Measurements from ENCODE around the gene NDC1. TPM values are rescaled to one million over a fixed set of nuclear protein-coding genes. Genes with fewer than 3 reads are reported as not detected.

The NDC1 gene
- total and polyA plus RNA-seq, 12 donors, result 2.0 to 8.0 (median 5.7) TPM

DNA sequence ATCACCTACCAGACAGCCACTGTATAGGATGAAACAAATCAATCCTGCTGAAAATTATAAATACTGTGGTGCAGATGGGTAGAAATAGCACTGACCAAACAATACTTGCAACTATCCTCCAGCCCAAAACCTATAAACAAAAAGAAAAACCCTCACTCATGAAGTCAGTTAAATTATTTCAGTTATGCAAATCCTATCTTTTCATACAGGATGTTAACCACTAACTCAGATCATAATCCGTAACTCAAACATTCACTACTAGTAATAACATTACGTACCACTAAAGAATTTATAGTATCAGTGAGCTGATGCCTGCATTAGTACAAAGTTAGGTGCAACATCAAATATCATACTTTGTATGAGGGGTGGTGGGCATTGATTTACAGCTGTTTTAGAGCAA lies 2.6 kb downstream of the NDC1 start:
- Histone ChIP-seq H3K9me3 (no peaks in the 10 kb centered on the region), H3K4me1 (peaks cover 0 to 15% (median 10%) of the 10 kb centered on the region in 9 donors), H3K27ac (no peak overlapping the region), H3K36me3 (peaks cover 0 to 11% (median 0%) of the 10 kb centered on the region in 9 donors), H3K27me3 (no peaks in the 10 kb centered on the region), H3K4me3 (no peak overlapping the region)
- ATAC-seq, result no peak
- 87 to 92% methylated on average over 2 of the region's 2 CpGs for WGBS, 2 donors
- DNase-seq, result no peak
- TF ChIP-seq, protein P1, sequence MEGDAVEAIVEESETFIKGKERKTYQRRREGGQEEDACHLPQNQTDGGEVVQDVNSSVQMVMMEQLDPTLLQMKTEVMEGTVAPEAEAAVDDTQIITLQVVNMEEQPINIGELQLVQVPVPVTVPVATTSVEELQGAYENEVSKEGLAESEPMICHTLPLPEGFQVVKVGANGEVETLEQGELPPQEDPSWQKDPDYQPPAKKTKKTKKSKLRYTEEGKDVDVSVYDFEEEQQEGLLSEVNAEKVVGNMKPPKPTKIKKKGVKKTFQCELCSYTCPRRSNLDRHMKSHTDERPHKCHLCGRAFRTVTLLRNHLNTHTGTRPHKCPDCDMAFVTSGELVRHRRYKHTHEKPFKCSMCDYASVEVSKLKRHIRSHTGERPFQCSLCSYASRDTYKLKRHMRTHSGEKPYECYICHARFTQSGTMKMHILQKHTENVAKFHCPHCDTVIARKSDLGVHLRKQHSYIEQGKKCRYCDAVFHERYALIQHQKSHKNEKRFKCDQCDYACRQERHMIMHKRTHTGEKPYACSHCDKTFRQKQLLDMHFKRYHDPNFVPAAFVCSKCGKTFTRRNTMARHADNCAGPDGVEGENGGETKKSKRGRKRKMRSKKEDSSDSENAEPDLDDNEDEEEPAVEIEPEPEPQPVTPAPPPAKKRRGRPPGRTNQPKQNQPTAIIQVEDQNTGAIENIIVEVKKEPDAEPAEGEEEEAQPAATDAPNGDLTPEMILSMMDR (IDR thresholded peaks at IDR 0.05), result no peak
- intact Hi-C loops (cut with DNase I), result loop anchor here in 1 of 10 donors (5.0 kb wide), 1 partner anchor 112 kb away; the partner anchor contains the start of genes IFT25 and LRRC42

DNA sequence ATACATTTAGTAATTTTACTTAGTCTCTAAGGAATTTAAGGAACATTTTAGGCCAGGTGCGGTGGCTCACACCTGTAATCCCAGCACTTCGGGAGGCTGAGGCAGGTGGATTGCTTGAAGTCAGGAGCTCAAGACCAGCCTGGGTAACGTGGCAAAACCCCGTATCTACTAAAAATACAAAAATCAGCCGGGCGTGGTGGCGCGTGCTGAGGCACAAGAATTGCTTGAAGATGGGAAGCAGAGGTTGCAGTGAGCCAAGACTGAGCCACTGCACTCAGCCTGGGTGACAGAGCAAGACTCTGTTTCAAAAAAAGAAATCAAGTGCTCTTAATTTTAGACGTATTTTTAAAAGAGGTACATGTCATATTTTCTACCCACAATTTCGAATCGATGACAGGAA lies 3.3 kb downstream of the NDC1 start:
- 94 to 96% methylated on average over 11 of the region's 11 CpGs for WGBS, 2 donors
- peaks cover 0 to 15% (median 10%) of the 10 kb centered on the region in 9 donors for H3K4me1 ChIP-seq
- no peak overlapping the region for H3K4me3 ChIP-seq
- H3K9me3 ChIP-seq, result no peaks in the 10 kb centered on the region
- H3K27me3 ChIP-seq, result no peaks in the 10 kb centered on the region
- TF ChIP-seq, protein P1 (IDR thresholded peaks at IDR 0.05), result no peak
- H3K27ac ChIP-seq, result no peak overlapping the region
- peaks cover 0 to 17% (median 0%) of the 10 kb centered on the region in 9 donors for H3K36me3 ChIP-seq
- ATAC-seq (no peak), DNase-seq (no peak)
- intact Hi-C loops (cut with DNase I), result loop anchor here in 1 of 10 donors (5.0 kb wide), 1 partner anchor 113 kb away; the partner anchor contains the start of genes IFT25 and LRRC42

GRCh38 chr1:53833393-53833792 lies 4.7 kb downstream of the NDC1 start:
- intact Hi-C loops (cut with DNase I), result no loop called here
- no peaks in the 10 kb centered on the region for H3K27me3 ChIP-seq
- H3K27ac ChIP-seq, result no peak overlapping the region
- H3K36me3 ChIP-seq, result peaks cover 0 to 28% (median 0%) of the 10 kb centered on the region in 9 donors
- no peaks in the 10 kb centered on the region for H3K9me3 ChIP-seq
- 95 to 97% methylated on average over 4 of the region's 4 CpGs for WGBS, 2 donors
- no peak overlapping the region for H3K4me3 ChIP-seq
- ATAC-seq, result no peak
- peaks cover 0 to 10% (median 9%) of the 10 kb centered on the region in 9 donors for H3K4me1 ChIP-seq
- TF ChIP-seq, protein P1 (IDR thresholded peaks at IDR 0.05), result no peak
- DNase-seq, result no peak

DNA sequence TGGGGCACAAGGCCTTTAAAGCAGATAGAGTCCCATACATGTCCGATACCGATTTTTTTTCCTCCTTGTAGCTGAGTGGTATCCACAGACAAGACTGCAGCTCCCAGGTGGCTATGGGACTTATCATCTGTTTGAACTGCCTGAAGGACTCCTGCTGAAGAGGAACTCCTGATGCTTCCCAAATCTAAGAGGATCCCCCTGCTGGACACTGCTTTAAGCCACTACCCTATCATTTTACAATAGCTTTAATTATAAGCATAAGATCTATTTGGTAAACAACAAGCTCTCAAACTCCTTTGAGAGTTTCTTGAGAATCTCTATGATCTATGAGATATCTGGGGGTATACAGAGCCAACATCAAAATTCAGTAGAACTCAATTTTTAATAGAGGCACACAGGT lies 11.7 kb downstream of the NDC1 start:
- Histone ChIP-seq H3K9me3 (no peaks in the 10 kb centered on the region), H3K4me1 (no peaks in the 10 kb centered on the region), H3K27ac (no peak overlapping the region), H3K36me3 (peaks cover 0 to 77% (median 5%) of the 10 kb centered on the region in 9 donors), H3K4me3 (no peak overlapping the region), H3K27me3 (no peaks in the 10 kb centered on the region)
- intact Hi-C loops (cut with DNase I), result no loop called here
- DNase-seq (no peak), ATAC-seq (no peak)
- TF ChIP-seq, protein P1 (IDR thresholded peaks at IDR 0.05), result no peak
- 98% methylated on average over 2 of the region's 2 CpGs for WGBS, 2 donors

Measured in heart right ventricle (tissue), 16 donors.